ENCODE results near the gene SRPX2.

DNA sequence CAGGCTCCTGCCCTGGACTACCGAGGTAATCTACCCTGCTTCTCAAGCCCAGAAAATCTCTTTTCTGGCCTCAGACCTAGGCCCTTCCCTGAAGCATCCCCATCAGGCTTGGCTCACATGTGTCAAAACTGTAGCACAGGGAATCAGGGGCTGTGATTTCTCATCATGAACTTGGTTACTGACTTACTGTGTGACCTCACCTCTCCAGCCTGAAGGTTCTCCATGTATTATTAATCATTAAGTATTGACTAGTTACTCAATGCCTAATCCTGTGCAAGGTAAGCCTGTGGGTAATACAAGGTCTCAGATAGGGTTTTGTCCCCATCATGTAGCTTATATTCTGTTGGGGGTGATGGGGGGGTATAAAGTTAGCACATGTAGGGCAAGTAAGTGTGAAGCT, 6.8 kb downstream of the SRPX2 start:
- TF ChIP-seq, protein P1, sequence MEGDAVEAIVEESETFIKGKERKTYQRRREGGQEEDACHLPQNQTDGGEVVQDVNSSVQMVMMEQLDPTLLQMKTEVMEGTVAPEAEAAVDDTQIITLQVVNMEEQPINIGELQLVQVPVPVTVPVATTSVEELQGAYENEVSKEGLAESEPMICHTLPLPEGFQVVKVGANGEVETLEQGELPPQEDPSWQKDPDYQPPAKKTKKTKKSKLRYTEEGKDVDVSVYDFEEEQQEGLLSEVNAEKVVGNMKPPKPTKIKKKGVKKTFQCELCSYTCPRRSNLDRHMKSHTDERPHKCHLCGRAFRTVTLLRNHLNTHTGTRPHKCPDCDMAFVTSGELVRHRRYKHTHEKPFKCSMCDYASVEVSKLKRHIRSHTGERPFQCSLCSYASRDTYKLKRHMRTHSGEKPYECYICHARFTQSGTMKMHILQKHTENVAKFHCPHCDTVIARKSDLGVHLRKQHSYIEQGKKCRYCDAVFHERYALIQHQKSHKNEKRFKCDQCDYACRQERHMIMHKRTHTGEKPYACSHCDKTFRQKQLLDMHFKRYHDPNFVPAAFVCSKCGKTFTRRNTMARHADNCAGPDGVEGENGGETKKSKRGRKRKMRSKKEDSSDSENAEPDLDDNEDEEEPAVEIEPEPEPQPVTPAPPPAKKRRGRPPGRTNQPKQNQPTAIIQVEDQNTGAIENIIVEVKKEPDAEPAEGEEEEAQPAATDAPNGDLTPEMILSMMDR (IDR thresholded peaks at IDR 0.05), result no peak
- no peak for TF ChIP-seq POLR2A (IDR thresholded peaks at IDR 0.05)
